ENCODE results near the gene SLC25A4.

DNA sequence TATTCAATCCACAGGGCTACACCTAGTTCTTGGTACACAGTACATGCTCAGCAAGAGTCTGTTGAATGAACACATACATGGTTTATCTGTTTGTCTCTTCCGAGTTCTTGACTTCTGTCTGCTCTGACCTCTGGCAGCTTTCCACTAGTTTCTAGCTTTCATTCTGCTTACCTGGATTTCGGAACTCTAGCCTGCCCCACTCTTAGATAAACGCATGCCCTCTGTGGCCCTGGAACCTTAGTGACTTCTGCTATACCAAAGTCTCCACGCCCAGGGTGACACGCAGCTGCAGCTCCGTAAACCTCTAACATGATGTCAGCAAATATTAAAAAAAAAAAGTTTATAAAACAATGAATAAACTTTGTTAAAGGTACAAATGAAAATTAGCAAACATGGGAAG lies 1.3 kb upstream of the SLC25A4 start:
- TF ChIP-seq, protein P1, sequence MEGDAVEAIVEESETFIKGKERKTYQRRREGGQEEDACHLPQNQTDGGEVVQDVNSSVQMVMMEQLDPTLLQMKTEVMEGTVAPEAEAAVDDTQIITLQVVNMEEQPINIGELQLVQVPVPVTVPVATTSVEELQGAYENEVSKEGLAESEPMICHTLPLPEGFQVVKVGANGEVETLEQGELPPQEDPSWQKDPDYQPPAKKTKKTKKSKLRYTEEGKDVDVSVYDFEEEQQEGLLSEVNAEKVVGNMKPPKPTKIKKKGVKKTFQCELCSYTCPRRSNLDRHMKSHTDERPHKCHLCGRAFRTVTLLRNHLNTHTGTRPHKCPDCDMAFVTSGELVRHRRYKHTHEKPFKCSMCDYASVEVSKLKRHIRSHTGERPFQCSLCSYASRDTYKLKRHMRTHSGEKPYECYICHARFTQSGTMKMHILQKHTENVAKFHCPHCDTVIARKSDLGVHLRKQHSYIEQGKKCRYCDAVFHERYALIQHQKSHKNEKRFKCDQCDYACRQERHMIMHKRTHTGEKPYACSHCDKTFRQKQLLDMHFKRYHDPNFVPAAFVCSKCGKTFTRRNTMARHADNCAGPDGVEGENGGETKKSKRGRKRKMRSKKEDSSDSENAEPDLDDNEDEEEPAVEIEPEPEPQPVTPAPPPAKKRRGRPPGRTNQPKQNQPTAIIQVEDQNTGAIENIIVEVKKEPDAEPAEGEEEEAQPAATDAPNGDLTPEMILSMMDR (IDR thresholded peaks at IDR 0.05 in 2 of 3, conservative IDR thresholded peaks at IDR 0.05 in 1 of 3; ENCODE audit: control insufficient read depth in 2 of 3, extremely low read depth in 1 of 3, insufficient read depth in 1 of 3, low read depth in 3 of 3, low read length in 3 of 3) = no peak
- TF ChIP-seq NKRF (conservative IDR thresholded peaks at IDR 0.05) (no peak), RCOR1 (conservative IDR thresholded peaks at IDR 0.05; ENCODE audit: low read depth, low read length) (no peak), HDAC2 (IDR thresholded peaks at IDR 0.05) (no peak), MAX (IDR thresholded peaks at IDR 0.05; ENCODE audit: low read depth, low read length) (no peak), TARDBP (IDR thresholded peaks at IDR 0.05; ENCODE audit: borderline replicate concordance) (no peak), CEBPB (IDR thresholded peaks at IDR 0.05; ENCODE audit: borderline replicate concordance in 1 of 2, low read depth in 2 of 2, low read length in 2 of 2) (no peak), SRF (IDR thresholded peaks at IDR 0.05; ENCODE audit: low read depth in 2 of 2, low read length in 2 of 2) (no peak), JUND (IDR thresholded peaks at IDR 0.05; ENCODE audit: low read depth, low read length) (no peak), MYC (IDR thresholded peaks at IDR 0.05; ENCODE audit: insufficient read depth, insufficient read length, insufficient replicate concordance, low read length, severe bottlenecking) (no peak)
- TF ChIP-seq, protein P2, sequence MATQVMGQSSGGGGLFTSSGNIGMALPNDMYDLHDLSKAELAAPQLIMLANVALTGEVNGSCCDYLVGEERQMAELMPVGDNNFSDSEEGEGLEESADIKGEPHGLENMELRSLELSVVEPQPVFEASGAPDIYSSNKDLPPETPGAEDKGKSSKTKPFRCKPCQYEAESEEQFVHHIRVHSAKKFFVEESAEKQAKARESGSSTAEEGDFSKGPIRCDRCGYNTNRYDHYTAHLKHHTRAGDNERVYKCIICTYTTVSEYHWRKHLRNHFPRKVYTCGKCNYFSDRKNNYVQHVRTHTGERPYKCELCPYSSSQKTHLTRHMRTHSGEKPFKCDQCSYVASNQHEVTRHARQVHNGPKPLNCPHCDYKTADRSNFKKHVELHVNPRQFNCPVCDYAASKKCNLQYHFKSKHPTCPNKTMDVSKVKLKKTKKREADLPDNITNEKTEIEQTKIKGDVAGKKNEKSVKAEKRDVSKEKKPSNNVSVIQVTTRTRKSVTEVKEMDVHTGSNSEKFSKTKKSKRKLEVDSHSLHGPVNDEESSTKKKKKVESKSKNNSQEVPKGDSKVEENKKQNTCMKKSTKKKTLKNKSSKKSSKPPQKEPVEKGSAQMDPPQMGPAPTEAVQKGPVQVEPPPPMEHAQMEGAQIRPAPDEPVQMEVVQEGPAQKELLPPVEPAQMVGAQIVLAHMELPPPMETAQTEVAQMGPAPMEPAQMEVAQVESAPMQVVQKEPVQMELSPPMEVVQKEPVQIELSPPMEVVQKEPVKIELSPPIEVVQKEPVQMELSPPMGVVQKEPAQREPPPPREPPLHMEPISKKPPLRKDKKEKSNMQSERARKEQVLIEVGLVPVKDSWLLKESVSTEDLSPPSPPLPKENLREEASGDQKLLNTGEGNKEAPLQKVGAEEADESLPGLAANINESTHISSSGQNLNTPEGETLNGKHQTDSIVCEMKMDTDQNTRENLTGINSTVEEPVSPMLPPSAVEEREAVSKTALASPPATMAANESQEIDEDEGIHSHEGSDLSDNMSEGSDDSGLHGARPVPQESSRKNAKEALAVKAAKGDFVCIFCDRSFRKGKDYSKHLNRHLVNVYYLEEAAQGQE (IDR thresholded peaks at IDR 0.05; ENCODE audit: low read depth, low read length) = no peak
- TF ChIP-seq, protein P3, sequence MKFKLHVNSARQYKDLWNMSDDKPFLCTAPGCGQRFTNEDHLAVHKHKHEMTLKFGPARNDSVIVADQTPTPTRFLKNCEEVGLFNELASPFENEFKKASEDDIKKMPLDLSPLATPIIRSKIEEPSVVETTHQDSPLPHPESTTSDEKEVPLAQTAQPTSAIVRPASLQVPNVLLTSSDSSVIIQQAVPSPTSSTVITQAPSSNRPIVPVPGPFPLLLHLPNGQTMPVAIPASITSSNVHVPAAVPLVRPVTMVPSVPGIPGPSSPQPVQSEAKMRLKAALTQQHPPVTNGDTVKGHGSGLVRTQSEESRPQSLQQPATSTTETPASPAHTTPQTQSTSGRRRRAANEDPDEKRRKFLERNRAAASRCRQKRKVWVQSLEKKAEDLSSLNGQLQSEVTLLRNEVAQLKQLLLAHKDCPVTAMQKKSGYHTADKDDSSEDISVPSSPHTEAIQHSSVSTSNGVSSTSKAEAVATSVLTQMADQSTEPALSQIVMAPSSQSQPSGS (IDR thresholded peaks at IDR 0.05; ENCODE audit: low read length) = no peak
- TF ChIP-seq, protein P4, sequence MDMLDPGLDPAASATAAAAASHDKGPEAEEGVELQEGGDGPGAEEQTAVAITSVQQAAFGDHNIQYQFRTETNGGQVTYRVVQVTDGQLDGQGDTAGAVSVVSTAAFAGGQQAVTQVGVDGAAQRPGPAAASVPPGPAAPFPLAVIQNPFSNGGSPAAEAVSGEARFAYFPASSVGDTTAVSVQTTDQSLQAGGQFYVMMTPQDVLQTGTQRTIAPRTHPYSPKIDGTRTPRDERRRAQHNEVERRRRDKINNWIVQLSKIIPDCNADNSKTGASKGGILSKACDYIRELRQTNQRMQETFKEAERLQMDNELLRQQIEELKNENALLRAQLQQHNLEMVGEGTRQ (IDR thresholded peaks at IDR 0.05; ENCODE audit: borderline replicate concordance, low read depth, low read length) = no peak
